GM12874 (cell line): ENCODE measurements around the gene RHEBL1.

ENCODE experiments used
- TF ChIP-seq, protein P1 (sequence below): IDR thresholded peaks from 2 replicates; pipeline ENCODE4 v1.5.1; 2011; ENCODE audit warnings: low read depth, mild to moderate bottlenecking, control low read depth, low read length, moderate library complexity; ENCODE audit not compliant: insufficient read depth

RHEBL1 gene

DNA sequence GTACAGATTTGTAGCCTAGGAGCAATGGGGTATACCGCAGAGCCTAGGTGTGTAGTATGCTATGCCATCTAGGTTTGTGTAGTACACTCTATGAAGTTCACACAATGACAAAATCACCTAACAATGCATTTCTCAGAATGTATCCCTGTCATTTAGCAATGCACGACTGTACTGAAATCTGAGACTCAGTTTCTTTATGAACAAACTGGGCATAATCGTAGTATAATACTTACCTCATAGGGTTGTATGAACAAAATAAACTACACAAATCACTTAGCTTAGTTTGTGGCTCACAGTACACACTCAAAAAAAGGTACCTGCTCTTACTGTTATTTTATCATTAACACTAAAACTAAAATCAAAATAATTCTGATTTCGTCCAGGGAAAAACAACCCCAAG, 44.3 kb downstream of the RHEBL1 start:
- TF ChIP-seq, protein P1, sequence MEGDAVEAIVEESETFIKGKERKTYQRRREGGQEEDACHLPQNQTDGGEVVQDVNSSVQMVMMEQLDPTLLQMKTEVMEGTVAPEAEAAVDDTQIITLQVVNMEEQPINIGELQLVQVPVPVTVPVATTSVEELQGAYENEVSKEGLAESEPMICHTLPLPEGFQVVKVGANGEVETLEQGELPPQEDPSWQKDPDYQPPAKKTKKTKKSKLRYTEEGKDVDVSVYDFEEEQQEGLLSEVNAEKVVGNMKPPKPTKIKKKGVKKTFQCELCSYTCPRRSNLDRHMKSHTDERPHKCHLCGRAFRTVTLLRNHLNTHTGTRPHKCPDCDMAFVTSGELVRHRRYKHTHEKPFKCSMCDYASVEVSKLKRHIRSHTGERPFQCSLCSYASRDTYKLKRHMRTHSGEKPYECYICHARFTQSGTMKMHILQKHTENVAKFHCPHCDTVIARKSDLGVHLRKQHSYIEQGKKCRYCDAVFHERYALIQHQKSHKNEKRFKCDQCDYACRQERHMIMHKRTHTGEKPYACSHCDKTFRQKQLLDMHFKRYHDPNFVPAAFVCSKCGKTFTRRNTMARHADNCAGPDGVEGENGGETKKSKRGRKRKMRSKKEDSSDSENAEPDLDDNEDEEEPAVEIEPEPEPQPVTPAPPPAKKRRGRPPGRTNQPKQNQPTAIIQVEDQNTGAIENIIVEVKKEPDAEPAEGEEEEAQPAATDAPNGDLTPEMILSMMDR: no peak

DNA sequence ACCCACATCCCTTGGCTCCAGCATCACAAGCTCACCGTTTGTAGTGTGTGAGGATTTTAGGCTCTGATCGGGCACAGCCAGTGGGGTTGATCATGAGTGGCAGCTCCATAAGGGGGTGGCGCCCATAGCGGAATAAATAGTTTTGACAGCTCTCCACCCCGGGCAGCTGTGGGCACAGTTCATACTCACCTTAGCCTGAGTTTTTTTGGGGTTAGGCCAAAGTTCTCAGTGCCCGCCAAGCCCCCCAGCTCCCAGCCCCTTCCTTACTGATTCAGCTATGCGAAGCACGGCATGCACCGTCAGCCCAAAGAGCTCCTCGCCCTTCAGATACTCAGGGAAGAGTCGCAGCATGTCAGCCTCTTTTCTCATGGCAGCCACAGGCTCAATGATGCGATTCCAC, 45.2 kb downstream of the RHEBL1 start:
- TF ChIP-seq, protein P1: no peak

DNA sequence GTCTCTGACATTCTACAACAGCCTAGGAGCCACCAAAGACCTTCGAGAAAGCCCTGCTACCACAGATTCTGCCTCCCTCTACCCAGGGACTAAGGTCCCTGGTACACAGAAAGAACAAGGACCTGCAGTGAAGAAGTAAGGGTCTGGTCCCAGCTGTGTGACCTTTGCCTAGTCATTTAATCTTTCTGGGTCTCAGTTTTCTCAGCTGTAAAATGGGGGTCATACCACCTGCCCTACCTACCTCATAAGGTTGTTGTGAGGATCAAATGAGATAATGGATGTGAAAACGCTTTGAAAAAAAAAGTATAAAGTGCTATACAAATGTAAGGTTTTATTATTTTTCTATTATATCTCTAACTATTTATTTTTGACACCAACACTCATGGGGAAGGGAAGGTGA, 46.0 kb downstream of the RHEBL1 start:
- TF ChIP-seq, protein P1: no peak

DNA sequence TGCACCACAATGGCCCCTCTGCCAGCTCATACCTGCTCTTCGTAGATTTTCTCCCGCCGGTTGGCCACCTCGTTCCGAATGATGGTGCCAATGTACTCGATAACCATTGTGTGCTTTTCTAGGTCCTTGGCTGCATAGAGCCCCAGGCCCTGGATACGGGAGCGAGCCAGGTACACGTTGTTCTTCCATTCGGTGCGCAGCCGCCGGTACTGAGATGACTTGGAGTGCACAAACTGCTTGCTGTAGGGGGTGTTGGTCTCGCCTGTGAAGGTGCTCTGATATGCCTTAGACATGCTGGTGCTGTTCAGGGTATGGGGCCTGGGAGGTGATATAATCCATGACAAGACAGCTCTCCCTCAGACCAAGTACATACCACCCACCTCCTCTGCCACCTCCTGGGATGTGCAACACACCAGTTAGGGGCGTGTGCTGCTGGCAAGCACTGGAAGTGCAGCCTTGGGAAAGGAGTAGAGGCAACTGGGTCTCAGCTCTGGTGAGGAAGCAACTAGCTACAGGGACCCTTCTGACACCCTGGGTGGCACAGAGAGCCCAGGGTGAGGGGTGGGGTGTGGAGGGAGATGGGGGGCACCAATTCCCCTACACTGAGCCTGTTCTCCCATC, 47.1 kb downstream of the RHEBL1 start:
- TF ChIP-seq, protein P1: no peak

DNA sequence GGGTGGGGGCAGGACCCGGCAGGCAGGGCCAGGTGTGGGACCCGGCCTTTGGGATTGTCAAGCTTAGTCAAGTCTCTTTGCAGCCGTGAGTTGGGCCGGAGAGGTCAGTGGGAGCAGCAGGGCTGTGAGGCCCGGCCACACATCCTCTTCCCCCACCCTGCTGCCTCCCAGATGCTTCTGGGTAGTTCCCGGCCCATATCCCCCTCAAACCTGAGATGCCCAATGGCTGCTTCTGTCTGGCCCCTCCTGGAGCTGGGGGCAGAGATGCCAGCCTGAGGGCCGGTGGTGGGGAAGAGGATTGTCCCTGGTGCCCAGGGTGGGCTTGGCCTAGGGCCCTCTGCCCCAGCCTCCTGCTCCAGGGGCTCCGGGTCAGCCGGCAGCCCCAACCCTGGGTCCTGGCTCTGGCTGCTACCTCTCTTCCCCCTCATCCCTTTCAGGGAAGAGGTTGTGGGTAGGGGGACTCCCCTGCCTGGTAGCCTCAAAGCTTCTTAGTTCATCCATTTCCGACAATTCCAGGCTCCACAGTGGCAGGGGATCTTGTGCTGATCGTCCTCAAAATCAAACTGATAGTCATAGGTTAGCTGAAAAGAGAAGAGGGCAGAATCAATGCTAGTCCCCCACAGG, 48.4 kb downstream of the RHEBL1 start:
- TF ChIP-seq, protein P1: no peak

DNA sequence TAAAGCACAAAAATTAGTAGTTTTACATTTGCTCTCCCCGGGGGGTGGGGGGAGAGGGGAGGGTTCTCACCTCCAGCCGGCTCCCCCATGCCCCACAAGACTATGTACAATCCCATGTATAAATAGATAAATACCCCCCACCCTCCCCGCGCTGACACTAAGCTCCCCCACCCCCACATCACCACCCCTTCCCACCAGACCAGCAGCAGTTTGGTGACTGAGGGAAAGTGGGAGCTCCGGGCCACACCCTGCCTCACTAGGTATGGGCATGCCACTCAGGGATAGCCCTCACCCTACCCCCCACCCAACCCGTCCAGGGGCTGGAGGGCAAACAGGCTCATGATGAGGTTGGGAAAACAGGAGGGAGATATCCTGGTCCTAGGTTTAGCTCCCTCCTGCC, 49.3 kb downstream of the RHEBL1 start:
- TF ChIP-seq, protein P1: no peak

DNA sequence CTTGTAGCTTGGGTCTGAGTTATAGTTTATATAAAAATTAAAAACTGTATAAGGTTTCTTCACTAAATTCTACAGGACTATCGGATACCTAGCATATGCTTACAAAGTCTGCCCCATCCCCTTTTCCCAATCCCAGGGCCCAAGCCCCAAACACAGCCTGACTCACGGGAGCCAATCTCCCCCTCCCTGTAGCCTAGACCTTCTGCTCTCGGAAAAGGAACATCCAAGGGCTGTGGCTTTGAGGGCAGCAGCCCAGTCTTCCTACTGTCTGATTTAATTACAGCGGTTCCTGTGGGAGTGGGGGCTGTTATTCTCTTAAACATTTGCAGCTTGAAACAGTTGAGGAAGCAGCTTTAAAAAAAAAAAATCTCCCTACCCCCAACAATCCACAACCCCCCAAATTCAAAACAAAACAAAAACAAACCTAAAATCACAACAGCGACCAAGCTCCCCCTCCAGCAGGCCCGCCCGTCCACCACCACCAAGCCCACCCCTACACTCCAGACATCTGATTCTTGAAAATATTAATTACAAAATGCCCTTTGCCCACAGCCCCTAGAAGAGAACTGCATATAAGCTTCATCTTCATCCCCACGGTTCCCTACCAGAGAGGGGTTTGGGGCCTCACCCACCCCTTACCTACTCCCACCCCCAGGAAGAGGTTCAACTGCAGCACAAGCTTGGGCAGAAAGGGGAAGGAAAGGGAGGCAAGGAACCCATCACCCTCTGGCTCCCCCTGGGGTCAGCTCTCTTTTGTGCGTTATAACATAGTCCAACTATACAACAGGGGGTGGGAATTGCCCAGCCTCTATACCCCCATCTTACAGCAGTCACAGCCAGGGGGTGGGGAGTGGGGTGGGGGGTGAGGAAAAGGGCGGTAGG, 50.1 kb downstream of the RHEBL1 start:
- TF ChIP-seq, protein P1: peak; percentile 55
